H9 (cell line): ENCODE data around the gene GRIK3. TPM values are rescaled to one million over a fixed set of nuclear protein-coding genes. Genes with fewer than 3 reads are reported as not detected.
A peak's percentile ranks its signal among the peaks of the same experiment; 100 is the strongest.

Experiments used
- DNase-seq: peaks from one replicate; pipeline ENCODE4 v3.0.0-alpha.2; 2017
- H2AFZ ChIP-seq: one replicate; pipeline ENCODE4 v1.6.1; 2013; ENCODE audit warnings: mild to moderate bottlenecking, low read length, control low read depth, moderate library complexity
- H2AK5ac ChIP-seq: 2 replicates; pipeline ENCODE4 v1.6.1; 2013; ENCODE audit warnings: low read length, control low read depth, mixed read lengths; ENCODE audit not compliant: insufficient read length
- H2BK120ac ChIP-seq: one replicate; pipeline ENCODE4 v1.6.1; 2013; ENCODE audit warnings: low read depth, mild to moderate bottlenecking, low read length, control low read depth, inconsistent platforms; ENCODE audit not compliant: poor library complexity, severe bottlenecking
- H2BK12ac ChIP-seq: 2 replicates; pipeline ENCODE4 v1.6.1; 2013; ENCODE audit warnings: low read length, control low read depth, mixed read lengths, low read depth; ENCODE audit not compliant: insufficient read length
- H2BK15ac ChIP-seq: 2 replicates; pipeline ENCODE4 v1.6.1; 2013; ENCODE audit warnings: low read depth, low read length, control low read depth
- H2BK20ac ChIP-seq: one replicate; pipeline ENCODE4 v1.6.1; 2013; ENCODE audit warnings: low read depth, mild to moderate bottlenecking, low read length, control low read depth, inconsistent platforms; ENCODE audit not compliant: poor library complexity, severe bottlenecking
- H2BK5ac ChIP-seq: 2 replicates; pipeline ENCODE4 v1.6.1; 2013; ENCODE audit warnings: low read length, control low read depth, mixed read lengths; ENCODE audit not compliant: insufficient read length
- H3K14ac ChIP-seq: 2 replicates; pipeline ENCODE4 v1.6.1; 2013; ENCODE audit warnings: low read length, control low read depth; ENCODE audit not compliant: insufficient read depth
- H3K18ac ChIP-seq: 2 replicates; pipeline ENCODE4 v1.6.1; 2013; ENCODE audit warnings: low read depth, mild to moderate bottlenecking, mixed read lengths, low read length, control low read depth; ENCODE audit not compliant: insufficient read length
- H3K23ac ChIP-seq: 2 replicates; pipeline ENCODE4 v1.6.1; 2013; ENCODE audit warnings: low read length, control low read depth, mixed read lengths, low read depth; ENCODE audit not compliant: insufficient read length
- H3K23me2 ChIP-seq: 2 replicates; pipeline ENCODE4 v1.6.1; 2013; ENCODE audit warnings: low read depth, mild to moderate bottlenecking, mixed read lengths, low read length, control low read depth; ENCODE audit not compliant: insufficient read length, poor library complexity, severe bottlenecking
- H3K27ac ChIP-seq: 2 replicates; pipeline ENCODE4 v1.5.1; 2013; ENCODE audit warnings: low read length, control low read depth, mixed read lengths, low read depth; ENCODE audit not compliant: insufficient read length
- H3K27me3 ChIP-seq: 2 replicates; pipeline ENCODE4 v1.6.1; 2013; ENCODE audit warnings: low read length, control low read depth, inconsistent platforms; ENCODE audit not compliant: insufficient read depth
- H3K4ac ChIP-seq: 2 replicates; pipeline ENCODE4 v1.6.1; 2013; ENCODE audit warnings: low read depth, mild to moderate bottlenecking, control low read depth, inconsistent platforms, low read length, moderate library complexity
- H3K4me1 ChIP-seq: 2 replicates; pipeline ENCODE4 v1.6.1; 2013; ENCODE audit warnings: low read length, control low read depth, inconsistent platforms; ENCODE audit not compliant: insufficient read depth
- H3K4me2 ChIP-seq: 2 replicates; pipeline ENCODE4 v1.6.1; 2013; ENCODE audit warnings: low read length, control low read depth, mixed read lengths; ENCODE audit not compliant: insufficient read length, insufficient read depth
- H3K56ac ChIP-seq: 2 replicates; pipeline ENCODE4 v1.6.1; 2013; ENCODE audit warnings: low read depth, mild to moderate bottlenecking, mixed read lengths, low read length, control low read depth; ENCODE audit not compliant: insufficient read length
- H3K79me1 ChIP-seq: 2 replicates; pipeline ENCODE4 v1.6.1; 2013; ENCODE audit warnings: low read depth, mild to moderate bottlenecking, moderate library complexity, low read length, control low read depth, inconsistent platforms; ENCODE audit not compliant: insufficient read depth, poor library complexity, severe bottlenecking
- H3K79me2 ChIP-seq: 2 replicates; pipeline ENCODE4 v1.6.1; 2013; ENCODE audit warnings: low read length, control low read depth, inconsistent platforms; ENCODE audit not compliant: insufficient read depth
- H3K9ac ChIP-seq: 2 replicates; pipeline ENCODE4 v1.6.1; 2013; ENCODE audit warnings: low read length, control low read depth, mixed read lengths; ENCODE audit not compliant: insufficient read length; ENCODE audit errors: extremely low read depth
- H3K9me3 ChIP-seq: one replicate; pipeline ENCODE4 v1.6.1; 2013; ENCODE audit warnings: low read depth, low read length, inconsistent platforms; ENCODE audit not compliant: control insufficient read depth
- H3T11ph ChIP-seq: one replicate; pipeline ENCODE4 v1.6.1; 2013; ENCODE audit warnings: mild to moderate bottlenecking, low read length, control low read depth, inconsistent platforms
- H4K20me1 ChIP-seq: one replicate; pipeline ENCODE4 v1.6.1; 2013; ENCODE audit not compliant: control insufficient read depth, insufficient read length, insufficient read depth
- H4K5ac ChIP-seq: 2 replicates; pipeline ENCODE4 v1.6.1; 2013; ENCODE audit warnings: low read depth, mild to moderate bottlenecking, mixed read lengths, low read length, control low read depth; ENCODE audit not compliant: insufficient read length
- H4K8ac ChIP-seq: replicated peaks from 2 replicates; pipeline ENCODE4 v1.6.1; 2013; ENCODE audit warnings: low read length, control low read depth, mixed read lengths, low read depth; ENCODE audit not compliant: insufficient read length
- H4K91ac ChIP-seq: 2 replicates; pipeline ENCODE4 v1.6.1; 2013; ENCODE audit warnings: low read depth, mild to moderate bottlenecking, moderate library complexity, mixed read lengths, low read length, control low read depth; ENCODE audit not compliant: insufficient read length
- H3K27ac Mint-ChIP-seq, 3 experiments: 2 replicates in 2 of 3; 3 replicates in 1 of 3; pipeline ENCODE4 v1.8.0; 2020 to 2021; ENCODE audit warnings: mixed read lengths in 3 of 3, mild to moderate bottlenecking in 1 of 3, moderate library complexity in 1 of 3
- H3K27me3 Mint-ChIP-seq: 2 replicates; pipeline ENCODE4 v1.8.0; 2021; ENCODE audit warnings: low read depth, mild to moderate bottlenecking, moderate library complexity, mixed read lengths
- H3K36me3 Mint-ChIP-seq, 3 experiments: 2 replicates in 2 of 3; 3 replicates in 1 of 3; pipeline ENCODE4 v1.8.0; 2020 to 2021; ENCODE audit warnings: low read depth in 3 of 3, mixed read lengths in 3 of 3; ENCODE audit not compliant: insufficient read depth in 1 of 3
- H3K4me1 Mint-ChIP-seq, 2 experiments: 2 replicates each; pipeline ENCODE4 v1.8.0; 2020; ENCODE audit warnings: mixed read lengths in 2 of 2
- H3K4me3 Mint-ChIP-seq, 2 experiments: 2 replicates in 1 of 2; 3 replicates in 1 of 2; pipeline ENCODE4 v1.8.0; 2020 to 2021; ENCODE audit warnings: mild to moderate bottlenecking in 2 of 2, mixed read lengths in 2 of 2, moderate library complexity in 1 of 2
- H3K9me3 Mint-ChIP-seq, 2 experiments: 2 replicates in 1 of 2; 3 replicates in 1 of 2; pipeline ENCODE4 v1.8.0; 2020; ENCODE audit warnings: mild to moderate bottlenecking in 2 of 2, mixed read lengths in 2 of 2, moderate library complexity in 1 of 2
- WGBS: extraction: QIAGEN DNeasy Blood & Tissue Kit; methylation state at CpG from one replicate; pipeline ENCODE4 v1.1.7; 2013; ENCODE audit warnings: missing lambda C conversion rate, low lambda C conversion rate, mixed read lengths; ENCODE audit not compliant: insufficient read length; ENCODE audit errors: extremely low coverage; 5-methylcytosine and 5-hydroxymethylcytosine counted together
- total RNA-seq: library from RNA; stranded (reverse); gene quantifications from 2 replicates; pipeline ENCODE4 v1.2.1, GENCODE V29; 2021
- TF ChIP-seq, protein P1 (sequence below): fragments of 200-600 bp; sonication (generic); conservative IDR thresholded peaks from 3 replicates; pipeline ENCODE4 v1.8.0; 2021; ENCODE audit warnings: antibody characterized with exemption, mild to moderate bottlenecking

GRIK3 gene
- total RNA-seq, 1 experiment from 2014 or later = 1.7 TPM

DNA sequence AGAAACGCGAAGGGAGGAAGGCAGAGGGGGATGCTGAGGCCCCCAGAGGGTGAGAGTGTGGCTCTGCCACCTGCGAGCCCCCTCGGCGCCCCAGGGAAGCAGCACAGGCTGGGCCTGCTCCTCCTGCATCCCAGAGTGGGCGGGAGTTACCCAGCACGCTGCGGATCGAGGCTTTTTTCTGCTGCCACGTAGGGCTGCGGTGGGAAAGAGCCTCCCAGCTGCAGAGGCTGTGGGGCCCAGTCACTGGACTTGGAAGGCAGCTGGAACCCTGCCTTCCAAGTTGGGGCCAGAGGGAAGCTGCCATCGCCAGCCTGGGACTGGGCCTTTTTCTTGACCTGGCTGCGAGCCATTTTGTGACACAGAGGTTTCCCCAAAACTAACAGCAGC, 2.3 kb upstream of the GRIK3 start:
- H3K4me1 Mint-ChIP-seq = peaks cover 63 to 73% of the 10 kb centered on the region in 2 experiments
- Histone ChIP-seq H3K4me2 (peak overlapping the region; percentile 61), H3K79me2 (no peaks in the 10 kb centered on the region)

More for the DNA sequence above, 2.3 kb upstream of the GRIK3 start:
- Histone ChIP-seq H4K5ac (no peak overlapping the region), H2BK5ac (no peak overlapping the region), H4K91ac (no peak overlapping the region), H2BK20ac (no peak overlapping the region), H3K4ac (no peak overlapping the region), H3T11ph (no peak overlapping the region), H2BK120ac (no peak overlapping the region), H2AK5ac (no peak overlapping the region), H3K23me2 (peaks cover 18% of the 10 kb centered on the region), H3K9me3 (no peaks in the 10 kb centered on the region), H3K27ac (no peak overlapping the region), H3K56ac (no peak overlapping the region), H3K27me3 (peaks cover 30% of the 10 kb centered on the region; the same call in 1 of the 2 replicates), H3K23ac (no peak overlapping the region), H4K20me1 (no peaks in the 10 kb centered on the region), H3K9ac (no peak overlapping the region), H2BK12ac (no peak overlapping the region), H3K14ac (no peak overlapping the region), H3K79me1 (no peaks in the 10 kb centered on the region), H2BK15ac (no peak overlapping the region), H3K18ac (no peak overlapping the region), H2AFZ (no peak overlapping the region), H3K4me1 (peaks cover 4% of the 10 kb centered on the region; the same call in 1 of the 2 replicates), H4K8ac (no peak overlapping the region)
- H3K36me3 Mint-ChIP-seq = no peaks in the 10 kb centered on the region
- H3K9me3 Mint-ChIP-seq = no peaks in the 10 kb centered on the region
- H3K27me3 Mint-ChIP-seq = peaks cover 89% of the 10 kb centered on the region
- TF ChIP-seq, protein P1, sequence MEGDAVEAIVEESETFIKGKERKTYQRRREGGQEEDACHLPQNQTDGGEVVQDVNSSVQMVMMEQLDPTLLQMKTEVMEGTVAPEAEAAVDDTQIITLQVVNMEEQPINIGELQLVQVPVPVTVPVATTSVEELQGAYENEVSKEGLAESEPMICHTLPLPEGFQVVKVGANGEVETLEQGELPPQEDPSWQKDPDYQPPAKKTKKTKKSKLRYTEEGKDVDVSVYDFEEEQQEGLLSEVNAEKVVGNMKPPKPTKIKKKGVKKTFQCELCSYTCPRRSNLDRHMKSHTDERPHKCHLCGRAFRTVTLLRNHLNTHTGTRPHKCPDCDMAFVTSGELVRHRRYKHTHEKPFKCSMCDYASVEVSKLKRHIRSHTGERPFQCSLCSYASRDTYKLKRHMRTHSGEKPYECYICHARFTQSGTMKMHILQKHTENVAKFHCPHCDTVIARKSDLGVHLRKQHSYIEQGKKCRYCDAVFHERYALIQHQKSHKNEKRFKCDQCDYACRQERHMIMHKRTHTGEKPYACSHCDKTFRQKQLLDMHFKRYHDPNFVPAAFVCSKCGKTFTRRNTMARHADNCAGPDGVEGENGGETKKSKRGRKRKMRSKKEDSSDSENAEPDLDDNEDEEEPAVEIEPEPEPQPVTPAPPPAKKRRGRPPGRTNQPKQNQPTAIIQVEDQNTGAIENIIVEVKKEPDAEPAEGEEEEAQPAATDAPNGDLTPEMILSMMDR = no peak
- H3K27ac Mint-ChIP-seq = no peak overlapping the region
- DNase-seq = no peak
- no CpG with 5 or more reads among the region's 13 CpGs for WGBS
- peak overlapping the region; percentile 51 to 79 for H3K4me3 Mint-ChIP-seq
